ENCODE measurements around the gene GPR150.

DNA sequence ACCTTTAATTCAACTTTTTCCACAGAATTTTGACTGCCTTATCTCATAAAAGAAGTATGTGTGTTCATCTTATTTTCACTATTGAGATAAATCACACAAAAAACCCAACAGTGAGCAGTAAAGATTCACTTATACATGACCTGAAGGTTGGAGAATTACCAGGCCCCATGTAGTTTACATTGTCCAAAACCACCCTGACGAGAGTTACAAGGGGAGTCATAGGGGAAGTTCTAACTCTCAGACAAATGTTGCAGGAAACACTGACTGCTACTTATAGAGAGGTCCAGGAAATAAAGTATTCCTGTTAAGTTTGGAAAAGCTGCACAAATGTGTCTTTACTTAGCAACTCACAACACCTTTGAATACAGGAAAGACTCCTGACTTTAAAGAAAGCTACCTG is 48.8 kb downstream of the GPR150 start:
- TF ChIP-seq, protein P1, sequence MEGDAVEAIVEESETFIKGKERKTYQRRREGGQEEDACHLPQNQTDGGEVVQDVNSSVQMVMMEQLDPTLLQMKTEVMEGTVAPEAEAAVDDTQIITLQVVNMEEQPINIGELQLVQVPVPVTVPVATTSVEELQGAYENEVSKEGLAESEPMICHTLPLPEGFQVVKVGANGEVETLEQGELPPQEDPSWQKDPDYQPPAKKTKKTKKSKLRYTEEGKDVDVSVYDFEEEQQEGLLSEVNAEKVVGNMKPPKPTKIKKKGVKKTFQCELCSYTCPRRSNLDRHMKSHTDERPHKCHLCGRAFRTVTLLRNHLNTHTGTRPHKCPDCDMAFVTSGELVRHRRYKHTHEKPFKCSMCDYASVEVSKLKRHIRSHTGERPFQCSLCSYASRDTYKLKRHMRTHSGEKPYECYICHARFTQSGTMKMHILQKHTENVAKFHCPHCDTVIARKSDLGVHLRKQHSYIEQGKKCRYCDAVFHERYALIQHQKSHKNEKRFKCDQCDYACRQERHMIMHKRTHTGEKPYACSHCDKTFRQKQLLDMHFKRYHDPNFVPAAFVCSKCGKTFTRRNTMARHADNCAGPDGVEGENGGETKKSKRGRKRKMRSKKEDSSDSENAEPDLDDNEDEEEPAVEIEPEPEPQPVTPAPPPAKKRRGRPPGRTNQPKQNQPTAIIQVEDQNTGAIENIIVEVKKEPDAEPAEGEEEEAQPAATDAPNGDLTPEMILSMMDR (conservative IDR thresholded peaks at IDR 0.05; ENCODE audit: low read length) = no peak
- no peak for TF ChIP-seq EZH2phosphoT487 (IDR thresholded peaks at IDR 0.05; ENCODE audit: borderline replicate concordance, low read depth, low read length)

Measured in OCI-LY7 (cell line).